Motor neuron (in vitro differentiated cells): Measurements from ENCODE around the gene AMIGO3. TPM values are rescaled to one million over a fixed set of nuclear protein-coding genes. Genes with fewer than 3 reads are reported as not detected.
"Not testable (repeated sequence)": the region's sequence is repeated elsewhere in the genome, so short reads cannot be mapped to it uniquely, and the experiment has no call there.

ENCODE experiments used
- ATAC-seq, 8 experiments: fragments of 200-7000 bp; cut with Tn5 transposase; replicated peaks in 6 of 8; 2 replicates each; pipeline ENCODE4 v1.8.0; 2021; ENCODE audit warnings: mild to moderate bottlenecking in 8 of 8, moderate library complexity in 8 of 8
- H3K27ac ChIP-seq, 2 donors: fragments of 250-450 bp; sonication (Bioruptor Pico); 2 replicates each; pipeline ENCODE4 v1.9.0; 2021; ENCODE audit warnings: antibody characterized with exemption in 2 of 2, mild to moderate bottlenecking in 2 of 2, moderate library complexity in 1 of 2
- H3K4me1 ChIP-seq, 2 donors: fragments of 250-450 bp; sonication (Bioruptor Pico); replicated peaks in 1 of 2; 2 replicates each; pipeline ENCODE4 v1.6.1; 2021; ENCODE audit warnings: antibody characterized with exemption in 2 of 2, mild to moderate bottlenecking in 2 of 2, moderate library complexity in 1 of 2
- H3K4me3 ChIP-seq, 5 donors: fragments of 250-450 bp; sonication (Bioruptor Pico); 2 replicates each; pipeline ENCODE4 v1.9.0; 2021; ENCODE audit warnings: antibody characterized with exemption in 5 of 5, mild to moderate bottlenecking in 5 of 5, moderate library complexity in 4 of 5
- WGBS, 10 experiments: fragments of 450-650 bp; shearing (Covaris generic); methylation state at CpG; one replicate each; pipeline ENCODE4 v1.0.0; 2022; 5-methylcytosine and 5-hydroxymethylcytosine counted together
- in situ Hi-C, 9 experiments: fragments of 400-800 bp; cut with MboI; loops; one replicate each; pipeline ENCODE4 v1.15.0; 2021; ENCODE audit warnings: low sequenced_read_pairs in 9 of 9, low pct_unique_long_range_greater_than_20kb in 2 of 9; ENCODE audit not compliant: unreplicated experiment in 9 of 9
- total RNA-seq, 8 experiments: library from RNA; unstranded; fragments of 300-600 nt; gene quantifications; 2 replicates each; pipeline versions ENCODE4 v1.2.3 to v1.2.4, GENCODE V29; 2022

The AMIGO3 gene
- total RNA-seq, 8 experiments from 2014 or later, result 0.82 to 3.8 (median 2.3) TPM; not detected in 1

GRCh38 chr3:49688338-49689045, 31.0 kb downstream of the AMIGO3 start:
- Histone ChIP-seq H3K4me3 (peak overlapping the region; percentile 64 to 95 (median 66)), H3K27ac (peak overlapping the region; percentile 46 to 67)
- H3K4me1 ChIP-seq, ATAC-seq, in situ Hi-C loops: not testable (repeated sequence)
- no CpG with 5 or more reads among the region's 7 CpGs for WGBS, 10 experiments

GRCh38 chr3:49687424-49687795, 32.1 kb downstream of the AMIGO3 start:
- ATAC-seq, in situ Hi-C loops, H3K27ac ChIP-seq, H3K4me3 ChIP-seq, H3K4me1 ChIP-seq: not testable (repeated sequence)
- 100% methylated on average over 1 of the region's 12 CpGs; no CpG with 5 or more reads in 9 of the 10 experiments for WGBS, 10 experiments

- H3K27ac ChIP-seq, in situ Hi-C loops, H3K4me1 ChIP-seq: not testable (repeated sequence)
- 0 to 100% (median 52%) methylated on average over 1 to 6 of the region's 44 CpGs; no CpG with 5 or more reads in 7 of the 10 experiments for WGBS, 10 experiments
- ATAC-seq, result peak; percentile 0 to 66 (median 8)
- H3K4me3 ChIP-seq, result peak overlapping the region in 2 of 5 donors; percentile 11 to 21
These were observed 32.6 kb downstream of the AMIGO3 start for GRCh38 chr3:49686769-49687423.

- H3K4me1 ChIP-seq, H3K27ac ChIP-seq, in situ Hi-C loops: not testable (repeated sequence)
- peak in 2 of 8 experiments; percentile 2 to 12 for ATAC-seq
- no CpG with 5 or more reads among the region's 29 CpGs for WGBS, 10 experiments
- H3K4me3 ChIP-seq, result peak overlapping the region in 1 of 5 donors; percentile 21
These were observed 33.1 kb downstream of the AMIGO3 start for GRCh38 chr3:49686346-49686745.

- ATAC-seq, in situ Hi-C loops: not testable (repeated sequence)
These were observed 33.6 kb downstream of the AMIGO3 start for GRCh38 chr3:49685846-49686245.

GRCh38 chr3:49685103-49685502, 34.4 kb downstream of the AMIGO3 start:
- WGBS, 10 experiments, result no CpG with 5 or more reads among the region's 10 CpGs
- H3K4me1 ChIP-seq, ATAC-seq, H3K27ac ChIP-seq, H3K4me3 ChIP-seq, in situ Hi-C loops: not testable (repeated sequence)

More at GRCh38 chr3:49685846-49686245, 33.6 kb downstream of the AMIGO3 start:
- H3K4me1 ChIP-seq, H3K27ac ChIP-seq, H3K4me3 ChIP-seq: not testable (repeated sequence)
- WGBS, 10 experiments, result no CpG with 5 or more reads among the region's 36 CpGs

GRCh38 chr3:49684453-49684852, 35.0 kb downstream of the AMIGO3 start:
- in situ Hi-C loops, ATAC-seq, H3K4me3 ChIP-seq, H3K27ac ChIP-seq, H3K4me1 ChIP-seq: not testable (repeated sequence)
- 100% methylated on average over 2 of the region's 2 CpGs; no CpG with 5 or more reads in 9 of the 10 experiments for WGBS, 10 experiments

GRCh38 chr3:49683162-49683561, 36.3 kb downstream of the AMIGO3 start:
- no peak for ATAC-seq
- in situ Hi-C loops, result no loop called here
- Histone ChIP-seq H3K4me3 (no peak overlapping the region), H3K27ac (no peak overlapping the region), H3K4me1 (peaks cover 0 to 5% of the 10 kb centered on the region in 2 donors)
- WGBS, 10 experiments, result 77 to 100% (median 100%) methylated on average over 1 to 5 of the region's 6 CpGs; no CpG with 5 or more reads in 5 of the 10 experiments

GRCh38 chr3:49681543-49681942, 37.9 kb downstream of the AMIGO3 start:
- no peak for ATAC-seq

GRCh38 chr3:49681232-49681522, 38.3 kb downstream of the AMIGO3 start:
- H3K4me1 ChIP-seq, result no peaks in the 10 kb centered on the region
- H3K27ac ChIP-seq, result no peak overlapping the region
- WGBS, 10 experiments, result 100% methylated on average over 1 of the region's 2 CpGs; no CpG with 5 or more reads in 6 of the 10 experiments
- in situ Hi-C loops, result no loop called here
- no peak for ATAC-seq
- no peak overlapping the region for H3K4me3 ChIP-seq

More at GRCh38 chr3:49681543-49681942, 37.9 kb downstream of the AMIGO3 start:
- Histone ChIP-seq H3K27ac (no peak overlapping the region), H3K4me3 (no peak overlapping the region), H3K4me1 (no peaks in the 10 kb centered on the region)
- in situ Hi-C loops, result no loop called here
- 60 to 80% methylated on average over 1 of the region's 4 CpGs; no CpG with 5 or more reads in 8 of the 10 experiments for WGBS, 10 experiments

- Histone ChIP-seq H3K27ac (no peak overlapping the region), H3K4me3 (no peak overlapping the region), H3K4me1 (no peaks in the 10 kb centered on the region)
- in situ Hi-C loops, result no loop called here
- no peak for ATAC-seq
- WGBS, 10 experiments, result 39 to 97% (median 82%) methylated on average over 1 to 5 of the region's 7 CpGs; no CpG with 5 or more reads in 4 of the 10 experiments
These were observed 38.8 kb downstream of the AMIGO3 start for GRCh38 chr3:49680493-49681231.

- no peak overlapping the region for H3K4me3 ChIP-seq
- peaks cover 6 to 7% of the 10 kb centered on the region in 2 donors for H3K4me1 ChIP-seq
- no peak for ATAC-seq
- in situ Hi-C loops, result loop anchor here in 2 of 9 experiments (10.0 kb wide), 1 partner anchor 131 kb away; no protein-coding TSS in a partner anchor
- no peak overlapping the region for H3K27ac ChIP-seq
- WGBS, 10 experiments, result 78 to 100% (median 92%) methylated on average over 1 to 10 of the region's 11 CpGs; no CpG with 5 or more reads in 6 of the 10 experiments
These were observed 43.6 kb downstream of the AMIGO3 start for GRCh38 chr3:49675912-49676311.

GRCh38 chr3:49674497-49674983, 44.9 kb downstream of the AMIGO3 start:
- no CpG with 5 or more reads among the region's 34 CpGs for WGBS, 10 experiments
- ATAC-seq, result peak; percentile 21 to 42 (median 34)
- Histone ChIP-seq H3K27ac (peak overlapping the region; percentile 92 to 94), H3K4me3 (peak overlapping the region; percentile 60 to 95 (median 82)), H3K4me1 (peaks cover 6 to 7% of the 10 kb centered on the region in 2 donors)
- in situ Hi-C loops, result loop anchor here in 2 of 9 experiments (10.0 kb wide), 1 partner anchor 130 kb away; no protein-coding TSS in a partner anchor
